Stimulated activated CD4-positive, alpha-beta T cell treated with anti-CD3 and anti-CD28 coated beads, TNF-alpha, amount 100 ng/mL, for 48 hours (primary cell): ENCODE results near the gene HNRNPA3.
"Not testable (repeated sequence)": the region's sequence is repeated elsewhere in the genome, so short reads cannot be mapped to it uniquely, and the experiment has no call there.

Experiments
- DNase-seq, 3 donors: peaks; one replicate each; pipeline ENCODE4 v3.0.0-alpha.2; 2020; ENCODE audit warnings: low read depth in 3 of 3

The HNRNPA3 gene

DNA sequence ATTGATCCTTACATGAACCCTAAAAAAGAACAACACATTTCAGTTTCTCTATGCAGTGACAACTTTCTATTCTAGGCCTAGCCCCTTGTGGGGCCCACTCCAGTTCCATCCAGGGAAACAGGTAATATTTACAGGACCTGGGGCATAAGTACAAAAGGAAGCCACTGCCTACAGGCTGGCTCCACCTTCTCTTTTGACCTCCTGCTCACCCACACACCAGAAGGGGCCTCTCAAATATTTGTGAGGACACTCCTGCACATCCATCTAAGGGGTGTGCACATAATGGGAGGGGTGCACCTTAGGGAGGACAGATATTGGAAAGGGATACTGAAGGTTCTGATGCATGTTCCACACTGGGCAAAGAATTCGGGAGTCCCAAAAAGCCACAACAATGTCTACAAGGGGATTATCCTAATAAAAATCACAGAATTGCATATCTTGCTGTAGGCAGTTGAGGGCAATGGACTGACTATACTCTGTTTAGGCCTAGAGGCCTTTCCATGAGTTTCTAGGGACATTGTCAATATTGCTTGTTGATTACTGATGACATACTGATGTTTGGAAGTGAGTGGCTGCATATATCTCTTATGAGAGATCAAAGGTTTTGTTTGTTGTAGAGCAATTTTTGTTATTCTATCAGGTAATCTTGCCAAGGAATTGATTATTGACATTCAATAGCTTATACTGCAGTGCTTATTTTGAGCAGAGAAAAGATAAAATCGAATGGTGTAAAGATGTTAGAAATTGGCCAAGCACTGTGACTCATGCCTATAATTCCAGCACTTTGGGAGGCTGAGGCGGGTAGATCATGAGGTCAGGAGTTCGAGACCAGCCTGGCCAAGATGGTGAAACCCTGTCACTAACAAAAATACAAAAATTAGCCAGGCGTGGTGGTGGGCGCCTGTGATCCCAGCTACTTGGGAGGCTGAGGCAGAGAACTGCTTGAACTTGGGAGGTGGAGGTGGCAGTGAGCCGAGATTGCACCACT lies 23.8 kb upstream of the HNRNPA3 start:
- DNase-seq: no peak

DNA sequence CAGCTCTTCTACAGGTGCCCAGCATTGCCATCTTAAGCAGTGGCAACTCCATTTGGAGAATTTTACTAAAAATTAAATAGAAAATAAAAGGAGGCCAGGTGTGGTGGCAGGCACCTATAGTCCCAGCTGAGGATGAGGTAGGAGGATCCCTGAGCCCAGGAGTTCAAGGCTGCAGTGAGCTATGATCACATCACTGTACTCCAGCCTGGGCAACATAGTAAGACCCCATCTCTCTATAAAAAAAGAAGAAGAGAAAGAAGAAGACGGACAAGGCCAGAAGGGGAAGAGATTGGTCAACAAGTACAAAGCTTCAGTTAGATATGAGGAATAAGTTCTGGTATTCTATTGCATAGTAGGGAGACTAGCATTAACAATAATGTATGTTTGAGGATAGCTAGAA lies 21.7 kb upstream of the HNRNPA3 start:
- no peak for DNase-seq

DNA sequence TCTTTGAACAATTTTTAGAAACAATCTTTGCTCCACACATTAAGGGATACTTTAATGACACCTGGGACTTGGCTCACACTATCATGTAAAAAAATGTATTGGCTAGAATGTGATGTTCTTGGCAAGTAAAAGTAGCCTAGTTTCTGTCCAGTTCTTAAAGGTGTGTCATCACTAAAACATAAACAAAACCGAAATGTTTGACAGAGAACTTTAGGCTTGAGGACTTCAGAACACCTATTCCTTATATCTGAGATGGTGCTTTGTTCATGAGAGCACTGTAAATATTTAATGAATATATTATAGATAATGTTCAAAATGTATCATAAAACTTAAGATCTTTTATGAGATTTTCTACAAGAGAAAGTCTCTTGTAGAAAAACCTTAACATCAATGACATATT lies 19.8 kb upstream of the HNRNPA3 start:
- no peak for DNase-seq

DNA sequence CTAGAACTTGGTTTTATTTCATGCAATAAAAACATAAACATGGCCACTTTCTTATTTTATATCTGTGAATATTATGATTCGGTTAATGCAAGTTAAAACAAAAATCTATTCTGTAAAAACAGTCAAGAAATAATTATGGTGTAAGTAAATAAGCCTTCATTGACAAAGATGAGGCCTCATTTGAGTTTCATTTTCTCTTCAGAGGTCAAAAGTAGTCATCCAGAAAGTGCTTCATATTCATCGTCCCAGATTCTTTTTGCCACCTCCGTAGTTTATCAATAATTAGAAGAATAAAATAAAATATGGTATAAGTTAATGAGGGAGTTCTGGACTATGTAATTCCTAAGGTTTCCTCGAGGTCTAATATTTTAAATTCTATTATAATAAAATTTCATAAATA lies 19.4 kb upstream of the HNRNPA3 start:
- no peak for DNase-seq

DNA sequence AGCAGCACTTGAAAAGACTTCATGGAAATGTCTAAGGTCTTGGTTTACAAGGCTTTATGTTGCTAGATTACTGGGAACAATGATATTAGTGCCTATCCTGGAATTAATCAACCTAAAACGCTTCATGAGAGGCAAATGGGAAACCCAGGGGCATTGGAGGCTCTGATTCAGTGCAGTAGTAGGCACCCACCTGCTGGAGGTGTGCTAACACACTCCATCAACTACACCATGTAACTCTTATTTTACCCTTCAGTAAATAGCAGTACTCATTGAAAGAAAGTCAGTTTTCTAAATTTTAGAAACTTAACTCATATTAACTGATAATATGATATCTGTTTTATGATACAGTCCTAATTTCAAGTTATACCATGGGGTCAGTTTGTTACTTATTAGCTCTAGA lies 17.4 kb upstream of the HNRNPA3 start:
- no peak for DNase-seq

DNA sequence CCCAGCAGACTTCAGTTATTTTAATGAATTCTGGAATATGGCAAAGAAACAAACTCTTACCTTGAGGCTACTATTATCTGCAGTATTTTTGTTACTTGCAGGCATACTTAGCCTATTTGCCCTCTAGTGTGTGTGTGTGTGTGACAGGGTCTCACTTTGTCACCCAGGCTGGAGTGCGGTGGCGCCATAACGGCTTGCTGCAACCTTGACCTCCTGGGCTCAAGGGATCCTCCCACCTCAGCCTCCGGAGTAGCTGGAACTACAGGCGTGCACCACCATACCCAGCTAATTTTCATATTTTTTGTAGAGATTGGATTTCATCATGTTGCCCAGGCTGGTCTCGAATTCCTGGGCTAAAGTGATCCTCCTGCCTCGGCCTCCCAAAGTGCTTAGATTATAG lies 12.2 kb upstream of the HNRNPA3 start:
- DNase-seq: not testable (repeated sequence)

DNA sequence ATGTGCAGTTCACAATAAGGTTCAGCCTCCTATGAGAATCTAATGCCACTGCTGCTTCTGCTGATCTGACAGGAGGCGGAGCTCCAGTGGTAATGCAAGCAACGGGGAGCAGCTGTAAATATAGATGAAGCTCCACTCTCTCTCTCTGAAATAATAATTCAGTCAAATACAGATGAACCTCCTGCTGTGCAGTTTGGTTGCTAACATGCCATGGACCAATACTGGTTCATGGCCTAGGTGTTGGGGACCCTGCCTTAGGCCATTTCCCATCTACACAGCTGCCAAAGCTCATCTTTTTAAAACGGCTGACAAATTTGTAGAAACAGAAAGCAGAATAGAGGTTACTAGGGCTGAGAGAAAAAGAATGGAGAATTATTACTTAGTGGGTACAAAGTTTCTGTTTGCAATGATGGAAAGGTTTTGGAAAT lies 10.7 kb upstream of the HNRNPA3 start:
- DNase-seq: no peak

DNA sequence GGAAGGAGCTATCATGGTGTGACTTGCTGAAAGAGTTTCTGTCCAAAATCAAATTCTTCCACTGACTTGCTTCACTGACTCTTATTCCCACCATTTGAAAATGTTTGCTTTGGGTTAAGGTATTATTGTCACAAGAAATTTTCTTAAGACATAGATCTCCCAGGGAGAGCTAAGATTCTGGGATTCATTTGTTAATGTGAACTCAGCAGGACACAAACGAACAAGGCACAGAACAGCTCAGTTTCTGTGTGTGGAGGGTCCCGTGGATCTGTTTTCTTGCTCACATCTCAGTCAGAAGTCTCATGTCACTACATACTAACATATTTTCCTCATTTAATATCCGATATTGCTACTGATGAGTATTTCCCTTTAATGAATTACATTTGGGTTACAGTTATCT lies 8.2 kb upstream of the HNRNPA3 start:
- DNase-seq: no peak

DNA sequence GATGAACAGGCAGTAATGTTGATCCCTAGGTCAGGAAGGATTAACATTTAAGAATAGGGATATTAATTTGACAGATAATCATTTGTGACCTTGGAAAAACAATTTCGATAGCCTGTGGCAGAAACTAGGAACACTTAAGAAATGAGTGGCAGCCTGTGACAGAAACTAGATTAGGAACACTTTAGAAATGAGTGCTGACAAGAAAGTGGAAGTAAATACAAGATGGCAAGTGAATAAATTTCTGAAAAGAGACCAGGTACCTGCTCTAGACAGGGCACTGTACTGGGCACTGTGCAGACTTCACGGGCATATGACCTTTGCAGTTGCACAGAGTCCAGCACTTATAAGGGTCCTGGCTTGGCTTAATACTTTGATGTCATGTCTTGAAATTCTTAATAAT lies 5.5 kb upstream of the HNRNPA3 start:
- DNase-seq: no peak

DNA sequence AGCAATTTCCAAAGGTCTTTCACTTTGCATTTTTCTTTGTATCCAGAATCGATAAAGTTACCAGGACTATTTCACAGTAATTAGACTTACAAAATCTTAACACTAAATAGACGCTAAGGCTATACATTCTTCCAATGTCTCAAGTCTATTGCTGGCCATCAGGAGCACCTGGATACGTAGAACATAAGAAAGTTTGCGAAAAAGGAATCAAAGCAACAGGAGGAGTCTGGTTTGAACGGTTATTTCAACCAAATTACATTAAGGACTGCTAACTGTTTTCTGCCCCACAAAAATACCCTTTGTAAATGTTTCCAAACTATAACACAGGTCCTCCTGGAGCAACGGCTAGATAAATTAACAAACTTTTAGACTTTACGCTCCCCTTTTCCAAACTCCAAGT lies 1.4 kb upstream of the HNRNPA3 start:
- no peak for DNase-seq

DNA sequence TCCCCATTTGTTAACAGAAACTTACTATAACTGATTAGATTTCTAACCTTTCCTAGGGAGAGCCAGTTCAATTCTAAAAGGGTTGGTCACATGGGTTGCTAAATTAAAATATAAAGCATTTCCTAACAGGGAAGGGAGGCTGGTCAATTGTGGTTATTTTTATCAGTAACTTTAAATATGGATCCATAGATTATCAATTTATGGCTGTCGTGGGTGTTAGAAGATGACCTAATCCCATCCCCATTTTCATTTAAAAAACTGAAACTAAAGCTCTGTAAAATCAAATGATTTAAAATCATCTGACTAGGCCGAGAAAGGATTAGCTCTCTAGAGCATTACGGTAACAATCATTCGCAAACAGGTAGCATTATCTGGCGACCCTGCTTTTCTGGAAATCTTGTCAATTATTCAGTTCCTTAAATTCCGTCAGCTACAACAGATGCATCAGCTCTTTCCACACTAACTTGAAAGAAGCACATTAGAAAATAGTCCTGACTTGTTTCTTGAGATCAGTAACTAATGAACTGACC lies 953 bp upstream of the HNRNPA3 start:
- no peak for DNase-seq

DNA sequence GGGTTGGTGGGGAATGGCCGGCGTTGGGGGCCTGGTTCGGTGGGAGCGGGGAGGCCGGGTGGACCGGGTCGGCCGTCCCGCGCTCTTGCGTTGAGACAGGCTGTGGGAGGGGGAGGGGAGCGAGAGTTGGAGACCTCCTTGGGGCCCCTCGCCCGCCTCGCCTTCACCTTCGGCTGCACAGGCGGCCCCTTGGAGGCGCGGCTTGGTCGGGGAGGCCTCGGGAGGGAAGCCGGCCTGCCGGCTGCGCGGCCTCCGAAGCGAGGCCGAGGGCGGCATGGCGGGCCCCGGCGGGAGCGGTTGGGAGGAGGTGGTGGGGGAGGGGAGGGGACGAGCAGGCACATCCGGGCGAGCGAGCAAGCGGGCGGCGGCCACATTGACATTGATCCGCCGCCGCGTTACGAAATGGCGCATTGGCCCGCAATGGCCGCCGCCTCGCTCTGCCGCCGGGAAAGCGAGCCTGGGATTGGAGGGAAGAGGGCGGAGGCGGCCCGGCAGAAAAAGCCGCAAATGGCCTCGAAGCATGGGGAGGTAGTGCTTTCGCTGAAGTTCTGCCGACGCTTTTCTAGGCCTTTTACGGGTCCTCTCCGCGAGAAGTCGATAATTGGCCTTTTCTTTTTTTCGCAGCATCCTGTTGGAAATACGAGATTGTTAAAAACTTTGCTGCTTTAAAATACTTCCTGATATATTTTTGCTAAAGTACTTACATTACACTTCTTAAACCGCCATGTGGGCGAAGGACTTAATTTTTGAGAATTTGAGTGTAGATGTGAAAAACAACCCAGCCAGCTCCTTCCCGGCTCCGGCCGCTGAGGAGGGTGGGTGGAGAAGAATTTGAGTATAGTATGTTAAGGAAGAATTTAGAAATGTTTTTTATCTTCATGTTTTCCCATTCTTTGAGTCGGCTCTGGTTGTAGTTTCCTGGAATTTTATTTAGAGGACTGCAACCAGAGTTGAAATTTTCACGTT lies 580 bp downstream of the HNRNPA3 start:
- peak; percentile 87 to 98 (median 88) for DNase-seq

DNA sequence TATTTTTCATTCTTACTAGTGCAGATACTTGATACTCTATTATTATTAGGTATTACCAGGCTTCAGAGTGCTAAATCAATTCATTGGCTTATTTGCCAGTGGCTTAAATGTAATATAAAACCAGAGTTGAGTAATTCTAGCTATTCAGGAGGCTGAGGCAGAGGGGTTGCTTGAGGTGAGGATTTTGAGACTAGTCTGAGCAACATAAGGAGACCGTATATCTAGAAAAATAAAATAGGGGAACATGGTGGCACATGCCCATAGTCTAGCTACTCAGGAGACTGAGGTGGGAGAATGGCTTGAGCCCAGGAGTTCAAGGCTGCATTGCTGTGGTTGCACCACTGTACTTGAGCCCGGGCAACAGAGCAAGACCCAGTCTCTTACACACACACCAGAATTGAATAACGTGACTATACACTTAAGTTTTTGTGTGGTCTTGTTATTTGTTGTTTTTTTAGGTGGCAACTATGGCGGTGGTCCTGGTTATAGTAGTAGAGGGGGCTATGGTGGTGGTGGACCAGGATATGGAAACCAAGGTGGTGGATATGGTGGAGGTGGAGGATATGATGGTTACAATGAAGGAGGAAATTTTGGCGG lies 4.8 kb downstream of the HNRNPA3 start:
- no peak for DNase-seq

DNA sequence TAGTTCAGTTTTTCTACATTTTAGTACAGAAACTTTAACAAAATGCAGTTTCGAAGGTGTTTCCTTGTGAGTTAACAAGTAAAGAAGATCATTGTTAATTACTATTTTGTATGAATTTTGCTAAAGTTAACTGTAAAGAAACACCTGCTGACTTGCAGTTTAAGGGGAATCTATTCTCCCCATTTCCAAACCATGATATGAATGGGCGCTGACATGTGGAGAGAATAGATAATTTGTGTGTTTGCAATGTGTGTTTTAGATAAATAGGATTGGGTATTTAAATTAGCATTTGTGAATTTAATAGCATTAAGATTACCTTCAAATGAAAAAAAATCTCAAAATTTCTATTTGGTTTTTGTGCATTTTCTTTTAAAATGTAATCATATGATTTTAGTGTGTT lies 7.2 kb downstream of the HNRNPA3 start:
- not testable (repeated sequence) for DNase-seq

DNA sequence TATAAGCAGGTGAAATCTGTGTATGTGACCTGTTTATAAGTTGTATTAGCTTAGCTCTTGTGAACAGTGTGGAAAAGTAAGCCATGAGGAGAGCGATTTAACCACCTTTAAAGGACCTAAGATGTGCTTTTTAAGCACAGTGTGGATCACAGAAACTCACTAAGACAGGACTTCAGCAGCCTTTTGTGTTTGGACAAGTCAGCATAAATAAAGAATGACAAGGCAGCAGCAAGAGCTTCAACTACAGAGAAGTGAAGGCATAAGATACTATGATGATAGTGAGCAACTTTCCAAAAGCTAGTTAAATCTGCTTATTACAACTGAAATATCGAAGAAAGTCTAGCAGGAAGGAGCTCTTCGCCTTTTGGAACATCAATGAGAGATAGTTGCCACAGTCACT lies 8.9 kb downstream of the HNRNPA3 start:
- no peak for DNase-seq

DNA sequence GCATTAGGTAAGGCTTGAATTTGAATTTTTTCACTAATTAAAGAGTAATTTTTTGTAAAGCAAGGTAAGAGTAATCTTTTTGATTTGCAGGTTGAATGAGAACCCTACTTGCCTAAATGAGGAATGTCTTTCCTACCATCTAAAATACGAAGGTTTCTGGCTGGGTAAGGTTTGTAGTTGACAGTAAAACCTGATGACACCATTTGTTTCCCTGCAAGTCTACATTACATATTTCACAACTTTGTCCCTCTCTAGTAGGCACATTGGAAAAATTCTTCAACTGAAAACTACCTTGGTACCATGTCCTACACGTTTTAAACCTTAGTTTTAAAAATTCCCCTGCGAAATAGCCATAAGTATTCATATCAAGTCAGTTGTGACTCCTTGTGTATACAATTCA lies 9.4 kb downstream of the HNRNPA3 start:
- no peak for DNase-seq

DNA sequence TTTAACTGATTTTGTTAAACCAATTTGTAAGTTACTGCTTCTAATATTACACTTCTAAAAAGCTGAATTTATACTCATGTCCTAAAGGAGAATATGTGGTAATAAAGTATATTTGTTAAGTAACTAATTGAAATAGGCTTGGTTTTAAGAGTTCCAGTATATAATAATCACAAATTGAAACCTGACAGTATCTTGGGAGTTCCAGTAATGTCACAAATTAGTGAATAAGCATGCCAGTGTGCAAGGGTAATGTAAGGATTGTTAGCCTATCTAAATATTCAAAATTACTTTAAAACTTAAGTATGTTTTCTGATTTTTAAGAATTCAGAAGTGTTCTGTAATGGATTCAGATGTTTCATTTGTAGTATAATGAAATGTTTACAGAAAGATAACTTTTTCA lies 10.8 kb downstream of the HNRNPA3 start:
- not testable (repeated sequence) for DNase-seq

DNA sequence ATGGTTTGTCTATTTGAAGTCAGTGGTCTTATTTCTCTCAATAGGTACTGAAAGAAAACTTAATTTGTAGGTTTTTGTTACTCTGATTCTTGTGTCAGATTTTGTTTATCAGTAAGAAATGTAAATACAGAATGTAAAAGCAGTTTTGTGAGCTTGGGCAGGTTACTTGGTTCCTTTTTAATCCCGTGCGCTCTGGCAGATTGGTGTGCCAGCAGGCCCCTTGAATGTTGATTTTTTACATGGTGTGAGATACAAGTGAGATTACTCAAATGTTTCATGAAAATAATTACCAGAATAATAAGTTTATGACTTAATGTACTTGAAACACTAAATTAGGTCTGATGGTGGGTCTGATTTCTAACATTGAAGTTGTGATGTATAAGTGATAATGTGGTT lies 13.4 kb downstream of the HNRNPA3 start:
- no peak for DNase-seq

DNA sequence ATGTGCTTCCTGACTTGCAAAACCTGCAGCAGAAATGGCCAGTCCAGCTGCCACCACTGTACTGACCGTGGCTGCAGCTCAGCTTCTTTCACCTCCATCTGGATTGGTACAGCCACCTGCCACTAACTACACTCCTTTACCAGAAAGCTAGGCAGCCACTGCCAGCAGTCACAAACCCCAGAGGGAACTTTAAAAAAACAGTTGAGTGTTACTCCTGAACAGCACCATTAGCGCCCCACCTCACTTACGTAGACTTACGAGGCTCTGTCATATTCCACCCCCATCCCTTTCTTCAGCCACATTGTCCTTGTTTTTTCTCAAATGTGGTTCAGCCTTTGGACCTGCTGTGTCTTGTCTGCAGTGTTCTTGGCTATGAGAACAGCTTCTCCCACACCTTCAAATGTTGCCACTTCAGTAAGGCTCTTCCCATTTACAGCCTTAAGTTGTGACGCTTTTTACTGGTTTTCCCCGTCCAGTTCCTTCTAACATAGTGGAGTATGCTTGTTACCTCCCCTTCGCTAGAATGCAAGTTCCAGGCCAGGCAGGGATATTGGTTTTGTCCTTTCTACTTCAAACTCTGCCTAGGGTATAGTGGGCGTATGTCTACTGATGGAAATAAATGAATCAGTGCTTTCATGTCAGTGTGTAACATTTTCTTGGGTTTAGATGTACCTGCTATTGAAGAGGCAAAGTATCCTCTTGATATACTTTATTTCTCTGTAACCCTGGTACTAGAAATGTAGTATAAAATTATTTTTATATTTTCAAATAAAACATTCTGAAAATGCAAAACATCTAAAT lies 17.0 kb downstream of the HNRNPA3 start:
- DNase-seq: no peak

DNA sequence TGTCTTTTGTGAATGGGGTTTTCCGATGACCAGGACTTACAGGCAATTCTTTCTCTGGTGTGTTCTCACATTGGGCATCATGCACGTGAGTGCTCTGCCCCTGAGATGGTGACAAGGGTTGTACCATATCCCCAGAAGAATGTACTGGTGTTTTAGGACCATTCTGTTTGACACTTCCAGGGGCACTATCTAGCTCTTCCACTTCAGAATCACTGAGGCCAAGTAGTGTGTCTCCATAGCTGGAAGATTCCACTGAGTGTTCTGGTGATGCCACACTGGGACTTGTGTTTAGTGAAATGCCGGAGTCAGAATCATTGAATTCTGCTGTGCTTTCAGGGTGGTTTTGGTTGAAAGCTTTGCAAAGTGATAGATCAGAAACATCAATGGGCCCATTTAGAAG lies 18.7 kb downstream of the HNRNPA3 start:
- DNase-seq: no peak

DNA sequence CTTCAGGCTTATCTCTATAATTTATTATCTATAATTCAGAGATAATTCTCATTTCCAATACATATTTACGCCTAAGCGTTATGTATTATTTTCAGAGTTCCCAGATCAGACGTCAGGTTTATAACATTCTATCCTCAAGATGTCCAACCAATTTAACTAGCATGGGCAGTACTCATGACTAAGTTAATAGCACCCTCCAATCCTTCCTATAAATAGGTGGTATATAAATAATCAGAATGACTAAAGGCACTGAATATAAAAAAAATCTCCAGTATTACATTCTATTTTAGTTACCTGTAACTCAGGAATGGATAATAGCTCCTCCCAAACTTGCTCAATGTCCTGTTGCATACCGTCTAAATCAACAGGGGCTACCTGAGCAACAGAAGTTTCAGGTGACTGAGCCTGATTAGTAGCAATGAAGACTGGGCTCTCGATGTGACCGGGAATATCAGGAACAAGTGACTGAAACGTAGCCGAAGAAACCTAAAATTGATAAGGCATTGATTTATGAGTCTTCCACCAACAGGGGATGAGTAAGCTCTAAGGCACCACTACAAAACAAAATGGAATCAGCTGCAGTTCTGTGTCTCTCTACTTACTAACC lies 19.6 kb downstream of the HNRNPA3 start:
- DNase-seq: no peak
